ENCODE measurements around the gene FASTKD2. TPM values are rescaled to one million over a fixed set of nuclear protein-coding genes. Genes with fewer than 3 reads are reported as not detected.

The FASTKD2 gene
- total and polyA plus RNA-seq, 2 donors (not counting 3 experiments of a cell fraction or from before 2014, with no cell fraction given): 20.6 to 22.6 TPM

- Histone ChIP-seq H3K27ac (ENCODE audit: insufficient read depth, low read depth, low read length) (no peak overlapping the region), H3K9me1 (replicated peaks; ENCODE audit: control insufficient read depth, extremely low read depth, insufficient read depth, low read length) (no peaks in the 10 kb centered on the region), H3K9ac (replicated peaks; ENCODE audit: extremely low read depth, insufficient read depth, low read length) (no peak overlapping the region), H2AFZ (ENCODE audit: low read depth, low read length) (no peak overlapping the region), H3K4me2 (ENCODE audit: insufficient read depth, low read length) (no peak overlapping the region), H4K20me1 (replicated peaks; ENCODE audit: control insufficient read depth, extremely low read depth, insufficient read depth, low read length) (no peaks in the 10 kb centered on the region), H3K27me3 (ENCODE audit: control insufficient read depth in 2 of 2, insufficient read depth in 2 of 2, low read length in 2 of 2) (peaks cover 0 to 4% of the 10 kb centered on the region in 2 experiments), H3K79me2 (ENCODE audit: control insufficient read depth, insufficient read depth, low read length) (no peaks in the 10 kb centered on the region), H3K9me3 (replicated peaks; ENCODE audit: control insufficient read depth, insufficient read depth, low read length) (no peaks in the 10 kb centered on the region), H3K4me1 (ENCODE audit: control insufficient read depth, extremely low read depth, insufficient read depth, low read length) (no peaks in the 10 kb centered on the region), H3K4me3 (replicated peaks in 1 of 3; ENCODE audit: insufficient read depth in 1 of 3, low read depth in 1 of 3, low read length in 3 of 3) (no peak overlapping the region), H3K36me3 (ENCODE audit: control insufficient read depth in 2 of 2, extremely low read depth in 1 of 2, insufficient read depth in 2 of 2, low read length in 2 of 2) (no peaks in the 10 kb centered on the region)
- TF ChIP-seq MYC (IDR thresholded peaks at IDR 0.05; ENCODE audit: low read depth, low read length): no peak
- TF ChIP-seq EZH2 (IDR thresholded peaks at IDR 0.05; ENCODE audit: borderline replicate concordance, low read depth, low read length, severe bottlenecking): no peak
- TF ChIP-seq POLR2AphosphoS5 (IDR thresholded peaks at IDR 0.05; ENCODE audit: insufficient read depth, low read depth, low read length): no peak
- no peak for TF ChIP-seq FOS (IDR thresholded peaks at IDR 0.05; ENCODE audit: borderline replicate concordance, insufficient read depth, low read length)
- no peak for TF ChIP-seq CTCF (IDR thresholded peaks at IDR 0.05; ENCODE audit: extremely low read depth in 1 of 2, insufficient read depth in 1 of 2, low read depth in 1 of 2, low read length in 2 of 2)
- no peak for TF ChIP-seq MAX (IDR thresholded peaks at IDR 0.05; ENCODE audit: insufficient read depth, insufficient read length)
- TF ChIP-seq POLR2A (IDR thresholded peaks at IDR 0.05; ENCODE audit: low read depth, low read length): no peak
- TF ChIP-seq JUN (IDR thresholded peaks at IDR 0.05; ENCODE audit: borderline replicate concordance, insufficient read depth, insufficient read length, low read depth): no peak
- no peak for TF ChIP-seq GATA2 (IDR thresholded peaks at IDR 0.05; ENCODE audit: insufficient read depth, insufficient read length, low read depth, low read length)
- BruUV-seq (replicated peaks): no TSS peak
- ChIA-PET CTCF (no interaction called here), POLR2A (no interaction called here)
- FAIRE-seq (peak; percentile 28), DNase-seq (ENCODE audit: low read depth, low spot score) (no peak)
- dilution Hi-C loops (cut with MboI; ENCODE audit: extremely low pct_ligation_motif_present, low sequenced_read_pairs) (no loop called here), intact Hi-C loops (cut with micrococcal nuclease) (no loop called here)
Measured at GRCh38 chr2:206723288-206723687, 42.1 kb upstream of the FASTKD2 start.

Data from endothelial cell of umbilical vein (primary cell).